Germinal center (tissue), 1 donor: ENCODE data around the gene DRAM2.
"Not testable (repeated sequence)": the region's sequence is repeated elsewhere in the genome, so short reads cannot be mapped to it uniquely, and the experiment has no call there.

Source experiments
- DNase-seq: peaks from one replicate; pipeline ENCODE4 v3.0.0; 2012; ENCODE audit warnings: mixed read lengths, low spot score

DRAM2 gene

GRCh38 chr1:111082421-111083203, 57.3 kb downstream of the DRAM2 start:
- DNase-seq: no peak

- not testable (repeated sequence) for DNase-seq
Measured at GRCh38 chr1:111079329-111079728, 60.6 kb downstream of the DRAM2 start.

- not testable (repeated sequence) for DNase-seq
Measured at GRCh38 chr1:111077312-111077711, 62.6 kb downstream of the DRAM2 start.
